GM18870 (cell line): Measurements from ENCODE around the gene MRPL32.

Experiments
- ATAC-seq: cut with Tn5 transposase; IDR thresholded peaks from one replicate; pipeline ENCODE4 v1.9.1; 2021; ENCODE audit warnings: moderate library complexity; ENCODE audit not compliant: unreplicated experiment

The MRPL32 gene

GRCh38 chr7:42925630-42926029 lies 6.5 kb upstream of the MRPL32 start:
- no peak for ATAC-seq

- ATAC-seq = no peak
These were observed 6.0 kb upstream of the MRPL32 start for GRCh38 chr7:42926204-42926603.

- no peak for ATAC-seq
These were observed 3.4 kb upstream of the MRPL32 start for GRCh38 chr7:42928754-42929153.

GRCh38 chr7:42929449-42929848 lies 2.7 kb upstream of the MRPL32 start:
- no peak for ATAC-seq

- no peak for ATAC-seq
These were observed 1.3 kb upstream of the MRPL32 start for GRCh38 chr7:42930889-42931288.

- no peak for ATAC-seq
These were observed 736 bp upstream of the MRPL32 start for GRCh38 chr7:42931447-42931833.

GRCh38 chr7:42932811-42933591 lies 825 bp downstream of the MRPL32 start:
- ATAC-seq = no peak

GRCh38 chr7:42934291-42934690 lies 2.1 kb downstream of the MRPL32 start:
- no peak for ATAC-seq

- no peak for ATAC-seq
These were observed 3.7 kb downstream of the MRPL32 start for GRCh38 chr7:42935861-42936260.

- ATAC-seq = no peak
These were observed 7.5 kb downstream of the MRPL32 start for GRCh38 chr7:42939457-42940240.

GRCh38 chr7:42940985-42941847 lies 9.0 kb downstream of the MRPL32 start:
- peak; percentile 64 for ATAC-seq

GRCh38 chr7:42945821-42946626 lies 13.8 kb downstream of the MRPL32 start:
- peak; percentile 54 for ATAC-seq

- ATAC-seq = no peak
These were observed 14.4 kb downstream of the MRPL32 start for GRCh38 chr7:42946627-42946950.

GRCh38 chr7:42947521-42947920 lies 15.3 kb downstream of the MRPL32 start:
- ATAC-seq = no peak

- ATAC-seq = no peak
These were observed 18.2 kb downstream of the MRPL32 start for GRCh38 chr7:42950417-42950816.

GRCh38 chr7:42952328-42952727 lies 20.2 kb downstream of the MRPL32 start:
- ATAC-seq = no peak

- no peak for ATAC-seq
These were observed 21.8 kb downstream of the MRPL32 start for GRCh38 chr7:42953994-42954393.

GRCh38 chr7:42956062-42956461 lies 23.9 kb downstream of the MRPL32 start:
- ATAC-seq = no peak

- no peak for ATAC-seq
These were observed 27.4 kb downstream of the MRPL32 start for GRCh38 chr7:42959549-42959948.

- ATAC-seq = peak; percentile 58
These were observed 28.6 kb downstream of the MRPL32 start for GRCh38 chr7:42960762-42961161.

- ATAC-seq = no peak
These were observed 29.0 kb downstream of the MRPL32 start for GRCh38 chr7:42961170-42961569.
